Ovary (tissue), 3 donors: ENCODE data around the gene PIAS1.

Experiments used
- EP300 ChIP-seq: sonication (generic); formaldehyde crosslinking; IDR thresholded peaks from one replicate; pipeline ENCODE4 v1.6.1; 2017; ENCODE audit warnings: antibody characterized with exemption
- TF ChIP-seq, protein P1 (sequence below), 3 donors: fragments of 450-650 bp in 2 of 3; fragments of 200-600 bp in 1 of 3; IDR thresholded peaks; one replicate each; pipeline versions ENCODE4 v1.5.1 to v1.8.0; 2016 to 2022; ENCODE audit warnings: antibody characterized with exemption in 3 of 3, mild to moderate bottlenecking in 1 of 3
- donor health status: DM: no; HTN: no; CAD: no.

DNA sequence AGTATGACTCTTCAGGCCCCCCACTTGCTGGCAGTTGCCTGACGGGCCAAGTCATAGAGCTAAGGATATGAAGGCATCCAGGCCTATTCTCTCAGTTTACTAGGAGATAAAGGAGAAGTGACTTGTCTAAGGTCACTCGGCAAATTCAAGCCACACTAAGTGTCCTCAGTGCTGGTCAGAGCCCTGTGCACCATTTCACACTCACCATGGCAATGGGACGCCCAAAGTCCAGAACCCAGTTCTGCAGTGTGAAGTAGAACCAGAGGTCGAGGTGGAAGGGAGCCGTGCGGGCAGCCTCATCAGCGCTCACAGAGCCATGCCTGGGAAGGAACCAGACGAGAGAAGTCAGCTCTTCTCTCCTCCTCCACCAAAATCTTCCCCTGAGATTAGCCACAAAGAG is 164.2 kb downstream of the PIAS1 start:
- TF ChIP-seq, protein P1, sequence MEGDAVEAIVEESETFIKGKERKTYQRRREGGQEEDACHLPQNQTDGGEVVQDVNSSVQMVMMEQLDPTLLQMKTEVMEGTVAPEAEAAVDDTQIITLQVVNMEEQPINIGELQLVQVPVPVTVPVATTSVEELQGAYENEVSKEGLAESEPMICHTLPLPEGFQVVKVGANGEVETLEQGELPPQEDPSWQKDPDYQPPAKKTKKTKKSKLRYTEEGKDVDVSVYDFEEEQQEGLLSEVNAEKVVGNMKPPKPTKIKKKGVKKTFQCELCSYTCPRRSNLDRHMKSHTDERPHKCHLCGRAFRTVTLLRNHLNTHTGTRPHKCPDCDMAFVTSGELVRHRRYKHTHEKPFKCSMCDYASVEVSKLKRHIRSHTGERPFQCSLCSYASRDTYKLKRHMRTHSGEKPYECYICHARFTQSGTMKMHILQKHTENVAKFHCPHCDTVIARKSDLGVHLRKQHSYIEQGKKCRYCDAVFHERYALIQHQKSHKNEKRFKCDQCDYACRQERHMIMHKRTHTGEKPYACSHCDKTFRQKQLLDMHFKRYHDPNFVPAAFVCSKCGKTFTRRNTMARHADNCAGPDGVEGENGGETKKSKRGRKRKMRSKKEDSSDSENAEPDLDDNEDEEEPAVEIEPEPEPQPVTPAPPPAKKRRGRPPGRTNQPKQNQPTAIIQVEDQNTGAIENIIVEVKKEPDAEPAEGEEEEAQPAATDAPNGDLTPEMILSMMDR (IDR thresholded peaks at IDR 0.05), result no peak
- no peak for TF ChIP-seq EP300
